Fibroblast of pulmonary artery (primary cell): ENCODE results near the gene CNTNAP2.

Source experiments
- DNase-seq: peaks from one replicate; pipeline ENCODE4 v3.0.0-alpha.2; 2010; ENCODE audit warnings: low read depth
- H3K4me3 ChIP-seq: replicated peaks from 2 replicates; pipeline ENCODE4 v1.5.1; 2011; ENCODE audit warnings: low read depth, mild to moderate bottlenecking, control low read depth, low read length, moderate library complexity
- TF ChIP-seq, protein P1 (sequence below): IDR thresholded peaks from 2 replicates; pipeline ENCODE4 v1.5.1; 2011; ENCODE audit warnings: mild to moderate bottlenecking, control low read depth, low read length, inconsistent platforms; ENCODE audit errors: missing control alignments

CNTNAP2 gene

DNA sequence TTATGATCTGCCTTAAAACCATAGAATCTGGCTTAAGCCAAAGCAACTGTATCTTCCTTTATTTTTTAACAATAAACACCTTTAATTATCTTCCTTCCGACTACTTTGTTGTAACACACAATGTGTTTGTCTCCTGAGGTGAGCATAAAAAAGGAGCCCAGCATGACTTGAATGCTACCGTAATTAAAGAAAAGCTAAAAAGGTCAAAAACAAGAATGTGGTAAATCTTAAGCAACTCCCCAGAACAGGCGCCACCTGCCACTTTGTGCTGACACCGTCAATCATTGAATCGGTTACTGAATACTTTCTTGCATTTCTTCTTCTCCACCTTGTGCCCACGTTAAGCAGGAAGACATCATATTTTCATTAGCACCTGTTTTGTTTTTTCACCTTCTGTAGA lies 1904.1 kb downstream of the CNTNAP2 start:
- no peak for DNase-seq
- no peak overlapping the region for H3K4me3 ChIP-seq
- TF ChIP-seq, protein P1, sequence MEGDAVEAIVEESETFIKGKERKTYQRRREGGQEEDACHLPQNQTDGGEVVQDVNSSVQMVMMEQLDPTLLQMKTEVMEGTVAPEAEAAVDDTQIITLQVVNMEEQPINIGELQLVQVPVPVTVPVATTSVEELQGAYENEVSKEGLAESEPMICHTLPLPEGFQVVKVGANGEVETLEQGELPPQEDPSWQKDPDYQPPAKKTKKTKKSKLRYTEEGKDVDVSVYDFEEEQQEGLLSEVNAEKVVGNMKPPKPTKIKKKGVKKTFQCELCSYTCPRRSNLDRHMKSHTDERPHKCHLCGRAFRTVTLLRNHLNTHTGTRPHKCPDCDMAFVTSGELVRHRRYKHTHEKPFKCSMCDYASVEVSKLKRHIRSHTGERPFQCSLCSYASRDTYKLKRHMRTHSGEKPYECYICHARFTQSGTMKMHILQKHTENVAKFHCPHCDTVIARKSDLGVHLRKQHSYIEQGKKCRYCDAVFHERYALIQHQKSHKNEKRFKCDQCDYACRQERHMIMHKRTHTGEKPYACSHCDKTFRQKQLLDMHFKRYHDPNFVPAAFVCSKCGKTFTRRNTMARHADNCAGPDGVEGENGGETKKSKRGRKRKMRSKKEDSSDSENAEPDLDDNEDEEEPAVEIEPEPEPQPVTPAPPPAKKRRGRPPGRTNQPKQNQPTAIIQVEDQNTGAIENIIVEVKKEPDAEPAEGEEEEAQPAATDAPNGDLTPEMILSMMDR = no peak

DNA sequence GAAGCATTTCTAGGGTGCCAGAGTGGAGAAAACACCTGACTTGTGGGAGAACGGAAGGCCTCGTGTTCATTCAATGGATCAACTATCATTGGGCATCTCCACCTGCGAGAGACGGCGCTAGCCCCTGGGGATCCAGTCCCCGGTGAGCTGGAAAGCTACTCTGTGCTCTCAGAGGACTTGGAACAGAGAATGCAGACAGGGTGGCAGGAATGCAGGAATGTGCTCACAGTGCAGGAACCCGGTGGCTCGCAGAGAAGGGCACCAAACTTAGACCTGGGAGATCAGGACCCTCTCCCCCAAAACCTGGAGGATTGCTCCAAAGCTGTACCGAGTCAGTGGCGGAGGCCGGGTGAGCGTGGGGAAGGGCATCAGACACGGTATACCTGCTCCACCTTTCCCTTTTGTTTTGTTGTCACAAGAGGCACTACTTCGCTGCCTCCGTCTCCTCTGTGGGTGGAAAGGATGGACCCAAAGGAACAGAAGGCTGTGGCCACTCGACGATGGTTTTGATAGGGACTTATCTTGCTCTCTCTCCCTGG lies 1905.0 kb downstream of the CNTNAP2 start:
- TF ChIP-seq, protein P1 = no peak
- no peak for DNase-seq
- H3K4me3 ChIP-seq = no peak overlapping the region

DNA sequence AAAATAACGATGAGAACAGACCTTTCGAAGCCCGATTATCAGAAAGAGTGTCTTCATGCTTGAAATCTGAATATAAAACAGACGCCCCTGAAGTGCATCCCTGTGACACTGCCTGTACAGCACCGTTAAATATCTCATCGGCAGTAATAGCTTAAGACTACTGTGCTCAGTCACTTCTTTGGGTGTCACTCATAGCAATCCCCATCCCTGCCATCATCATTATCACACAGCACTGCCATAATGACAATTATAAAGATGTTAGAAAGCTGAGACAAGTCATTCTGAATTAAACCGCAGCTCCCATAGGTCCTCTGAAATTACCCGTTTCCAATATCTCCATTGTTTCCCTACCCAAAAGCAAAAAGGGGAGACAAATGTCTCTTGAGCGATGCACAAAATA lies 1906.2 kb downstream of the CNTNAP2 start:
- no peak for DNase-seq
- TF ChIP-seq, protein P1 = no peak
- no peak overlapping the region for H3K4me3 ChIP-seq

DNA sequence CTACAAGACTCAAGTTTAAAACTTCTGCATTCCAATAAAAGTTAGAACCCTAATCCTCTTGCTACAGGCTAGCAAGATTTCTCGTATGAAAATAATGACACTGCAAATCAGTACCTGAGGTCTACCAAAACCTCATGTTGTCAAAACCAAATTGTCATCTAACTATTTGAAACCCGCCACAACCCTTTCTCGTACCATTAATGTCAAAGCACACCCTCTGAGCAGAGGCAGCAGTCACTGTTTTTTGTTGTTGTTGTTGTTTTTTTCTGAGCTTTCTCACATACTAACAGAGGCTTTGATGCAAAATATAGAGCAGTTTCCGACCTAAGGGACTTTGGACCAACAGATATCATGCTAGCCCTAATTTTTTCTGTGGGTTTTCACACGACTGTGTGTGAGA lies 1910.1 kb downstream of the CNTNAP2 start:
- TF ChIP-seq, protein P1 = no peak
- no peak overlapping the region for H3K4me3 ChIP-seq
- DNase-seq = no peak

DNA sequence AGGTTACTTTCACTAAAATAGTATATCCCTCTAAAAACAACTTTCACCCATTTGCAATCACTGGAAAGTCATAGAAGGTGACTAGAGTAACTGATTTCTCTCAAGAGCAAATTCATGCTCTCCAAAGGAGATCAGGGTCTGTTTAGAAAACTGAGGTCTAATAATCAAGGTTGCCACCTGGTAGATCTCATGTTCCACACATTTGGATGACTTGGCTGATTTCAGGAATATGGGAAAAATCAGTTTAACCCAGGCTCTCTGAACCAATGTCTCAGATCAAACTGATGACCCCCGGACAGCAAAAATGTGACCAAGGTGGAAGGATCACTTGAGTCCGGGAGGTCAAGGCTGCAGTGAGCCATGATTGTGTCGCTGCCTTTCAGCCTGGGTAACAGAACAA lies 1911.6 kb downstream of the CNTNAP2 start:
- TF ChIP-seq, protein P1 = no peak
- no peak overlapping the region for H3K4me3 ChIP-seq
- DNase-seq = no peak

DNA sequence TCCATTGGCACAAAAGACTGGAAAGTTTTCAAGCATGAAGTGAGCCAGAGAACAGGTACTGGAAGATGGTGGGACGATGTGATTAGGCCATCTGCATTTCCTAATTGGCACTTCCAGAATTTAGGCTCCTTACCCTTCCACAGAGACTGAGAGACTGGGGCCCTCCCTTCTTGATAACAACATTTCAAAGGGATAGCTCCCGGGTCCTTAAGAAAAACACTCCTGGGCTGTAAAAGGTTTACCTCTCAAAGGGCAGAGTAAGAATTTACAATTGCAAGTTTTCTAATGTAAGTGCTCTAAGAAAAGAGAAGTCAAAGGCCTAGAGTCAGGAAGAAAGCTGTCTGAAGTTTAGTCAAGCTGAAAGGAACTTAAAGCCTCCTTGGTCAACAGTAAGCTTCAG lies 1914.4 kb downstream of the CNTNAP2 start:
- H3K4me3 ChIP-seq = no peak overlapping the region
- no peak for DNase-seq
- TF ChIP-seq, protein P1 = no peak

DNA sequence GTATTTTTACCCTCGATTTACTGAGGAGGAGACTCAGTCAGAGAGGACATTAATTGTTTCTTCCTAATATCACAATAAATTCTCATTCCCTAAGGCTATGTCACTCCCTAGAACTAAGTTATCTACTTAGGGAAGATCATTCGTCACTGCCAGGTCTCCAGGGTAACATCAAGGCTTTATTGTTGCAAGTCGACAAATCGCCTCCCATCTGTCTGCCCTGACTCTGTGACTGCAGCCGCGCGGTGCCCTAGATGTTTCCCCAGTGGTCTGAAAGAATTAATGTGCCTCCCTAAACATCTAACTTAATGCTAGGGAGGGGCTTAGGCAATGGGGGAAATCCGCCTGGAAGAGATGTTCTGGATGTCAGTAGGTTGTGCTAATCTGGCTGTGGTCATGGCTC lies 1915.2 kb downstream of the CNTNAP2 start:
- no peak for DNase-seq
- TF ChIP-seq, protein P1 = no peak
- H3K4me3 ChIP-seq = no peak overlapping the region
